IPS DF 6.9 (cell line): ENCODE data around the gene DUSP3.
A peak's percentile ranks its signal among the peaks of the same experiment; 100 is the strongest.

Experiments
- DNase-seq: peaks from one replicate; pipeline ENCODE4 v3.0.0-alpha.2; 2013; ENCODE audit warnings: low read depth, low spot score
- H3K27ac ChIP-seq: one replicate; pipeline ENCODE4 v1.5.1; 2013; ENCODE audit warnings: low read length, control low read depth
- H3K27me3 ChIP-seq: 2 replicates; pipeline ENCODE4 v1.6.1; 2013; ENCODE audit warnings: mild to moderate bottlenecking, low read length; ENCODE audit not compliant: control insufficient read depth, insufficient read depth
- H3K36me3 ChIP-seq: 2 replicates; pipeline ENCODE4 v1.6.1; 2013; ENCODE audit warnings: low read length; ENCODE audit not compliant: control insufficient read depth, insufficient read depth
- H3K4me1 ChIP-seq: 2 replicates; pipeline ENCODE4 v1.6.1; 2013; ENCODE audit warnings: low read length; ENCODE audit not compliant: control insufficient read depth, insufficient read depth
- H3K4me3 ChIP-seq: 2 replicates; pipeline ENCODE4 v1.5.1; 2013; ENCODE audit warnings: mild to moderate bottlenecking, low read length
- H3K9me3 ChIP-seq: 2 replicates; pipeline ENCODE4 v1.6.1; 2013; ENCODE audit warnings: low read length, inconsistent platforms; ENCODE audit not compliant: control insufficient read depth, insufficient read depth
- WGBS: extraction: QIAGEN DNeasy Blood & Tissue Kit; methylation state at CpG from one replicate; pipeline ENCODE4 v1.1.7; 2013; ENCODE audit warnings: mixed read lengths, missing lambda C conversion rate; ENCODE audit not compliant: insufficient read length, insufficient coverage; 5-methylcytosine and 5-hydroxymethylcytosine counted together

The DUSP3 gene

DNA sequence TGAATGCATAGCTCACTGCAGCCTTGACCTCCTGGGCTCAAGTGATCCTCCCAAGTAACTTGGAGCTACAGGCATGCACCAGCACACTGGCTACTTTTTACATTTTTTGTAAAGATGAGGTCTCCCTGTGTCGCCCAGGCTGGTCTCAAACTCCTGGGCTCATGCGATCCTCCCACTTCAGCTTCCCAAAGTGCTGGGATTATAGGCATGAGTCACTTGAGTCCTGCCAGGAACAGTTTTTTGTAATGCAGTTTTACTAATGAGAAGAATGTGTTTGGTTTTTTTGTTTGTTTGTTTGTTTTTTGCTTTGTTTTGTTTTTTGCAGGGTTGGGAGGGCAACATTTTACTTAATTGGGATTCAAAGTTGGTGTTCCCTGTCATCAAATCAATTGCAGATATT, 42.4 kb downstream of the DUSP3 start:
- DNase-seq = no peak
- H3K36me3 ChIP-seq = no peaks in the 10 kb centered on the region
- no peaks in the 10 kb centered on the region for H3K27me3 ChIP-seq
- WGBS = no CpG with 5 or more reads among the region's 2 CpGs
- H3K9me3 ChIP-seq = no peaks in the 10 kb centered on the region; the same call in 1 of the 2 replicates
- no peak overlapping the region for H3K4me3 ChIP-seq
- H3K4me1 ChIP-seq = peaks cover 4% of the 10 kb centered on the region; the same call in 1 of the 2 replicates
- no peak overlapping the region for H3K27ac ChIP-seq

DNA sequence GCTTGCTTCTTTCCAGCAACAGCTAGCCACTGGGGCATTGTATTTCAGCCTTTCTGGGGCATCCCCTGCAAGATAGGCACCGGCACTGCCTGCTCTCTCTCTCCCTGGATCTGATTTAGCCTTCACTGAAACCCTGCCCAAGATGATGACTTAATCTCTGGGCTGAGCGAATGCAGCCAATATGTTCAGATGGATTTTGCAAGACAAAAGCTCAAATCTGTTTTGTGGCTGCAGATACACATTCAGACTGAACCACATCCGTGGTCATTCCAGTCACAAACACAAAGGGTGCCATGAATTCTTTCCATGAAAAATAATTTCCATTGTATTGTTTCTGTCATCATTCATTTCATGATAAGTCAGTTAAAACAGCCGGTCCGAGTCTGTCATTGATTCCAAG, 44.4 kb downstream of the DUSP3 start:
- peaks cover 4% of the 10 kb centered on the region; the same call in 1 of the 2 replicates for H3K4me1 ChIP-seq
- H3K27me3 ChIP-seq = no peaks in the 10 kb centered on the region
- H3K4me3 ChIP-seq = no peak overlapping the region
- H3K27ac ChIP-seq = no peak overlapping the region
- no peak for DNase-seq
- H3K36me3 ChIP-seq = no peaks in the 10 kb centered on the region
- H3K9me3 ChIP-seq = no peaks in the 10 kb centered on the region; the same call in 1 of the 2 replicates
- WGBS = no CpG with 5 or more reads among the region's 5 CpGs

DNA sequence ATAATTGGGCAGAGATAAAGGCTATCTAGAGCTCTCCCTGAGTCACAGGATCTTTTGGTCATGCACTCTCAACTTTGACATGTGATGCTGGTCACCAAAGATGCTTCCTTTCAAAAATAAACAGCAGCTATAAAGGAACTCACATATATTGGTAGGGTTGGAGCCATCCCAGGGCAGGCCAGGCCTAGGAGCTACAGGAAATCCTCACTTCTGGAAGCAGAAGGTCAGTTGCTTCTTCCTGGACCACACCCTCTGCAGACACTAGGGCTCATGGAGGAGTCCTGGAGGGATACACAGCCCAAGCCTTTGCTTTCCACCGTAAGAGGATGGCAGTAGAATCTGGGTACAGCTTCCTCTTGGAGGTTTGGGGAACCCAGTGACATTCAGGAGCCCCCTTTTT, 44.8 kb downstream of the DUSP3 start:
- no peak for DNase-seq
- WGBS = no CpG with 5 or more reads among the region's 1 CpG
- peaks cover 4% of the 10 kb centered on the region; the same call in 1 of the 2 replicates for H3K4me1 ChIP-seq
- H3K9me3 ChIP-seq = no peaks in the 10 kb centered on the region; the same call in 1 of the 2 replicates
- no peaks in the 10 kb centered on the region for H3K27me3 ChIP-seq
- no peaks in the 10 kb centered on the region for H3K36me3 ChIP-seq
- H3K4me3 ChIP-seq = no peak overlapping the region
- no peak overlapping the region for H3K27ac ChIP-seq

DNA sequence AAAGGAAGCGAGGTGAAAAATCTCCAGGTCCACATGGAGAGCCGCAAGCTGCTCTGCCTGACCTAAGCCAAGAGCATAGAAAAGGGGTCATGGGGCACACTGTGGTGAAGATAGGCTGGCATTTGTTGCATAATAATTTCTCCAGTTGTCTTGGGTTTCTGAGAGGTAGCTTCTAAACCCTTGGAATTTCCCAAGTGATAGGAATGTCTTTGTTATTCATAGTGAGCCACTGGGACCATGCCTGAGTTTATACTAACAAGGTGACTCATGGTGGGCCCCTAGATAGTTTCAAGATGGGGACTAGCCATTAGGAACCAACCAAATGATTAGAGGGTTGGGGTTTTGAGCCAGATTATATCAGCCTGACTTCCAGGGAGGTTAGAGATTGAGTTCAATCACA, 45.8 kb downstream of the DUSP3 start:
- Histone ChIP-seq H3K27ac (no peak overlapping the region), H3K36me3 (no peaks in the 10 kb centered on the region), H3K4me3 (no peak overlapping the region), H3K27me3 (no peaks in the 10 kb centered on the region), H3K9me3 (no peaks in the 10 kb centered on the region; the same call in 1 of the 2 replicates), H3K4me1 (peaks cover 4% of the 10 kb centered on the region; the same call in 1 of the 2 replicates)
- no peak for DNase-seq
- WGBS = no CpG with 5 or more reads among the region's 2 CpGs

DNA sequence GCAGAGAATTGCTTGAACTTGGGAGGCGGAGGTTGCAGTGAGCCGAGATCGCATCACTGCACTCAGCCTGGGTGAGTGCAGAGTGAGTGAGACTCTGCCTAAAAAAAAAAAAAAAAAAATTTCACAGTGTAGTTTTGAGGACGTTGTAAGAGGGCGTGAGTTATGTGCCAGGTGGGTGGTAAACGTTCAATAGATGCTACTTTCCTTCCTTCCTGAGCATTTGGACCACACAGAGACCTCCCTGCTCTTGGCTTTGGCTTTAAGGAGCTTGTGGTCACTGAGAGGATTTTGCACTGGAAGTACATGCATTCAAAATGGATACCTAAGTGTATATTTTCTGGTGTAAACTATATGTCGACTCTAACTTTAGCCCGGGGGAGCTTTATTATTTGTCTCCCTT, 50.7 kb downstream of the DUSP3 start:
- DNase-seq = no peak
- Histone ChIP-seq H3K27ac (no peak overlapping the region), H3K4me1 (no peaks in the 10 kb centered on the region), H3K36me3 (no peaks in the 10 kb centered on the region), H3K27me3 (no peaks in the 10 kb centered on the region), H3K9me3 (no peaks in the 10 kb centered on the region; the same call in 1 of the 2 replicates), H3K4me3 (no peak overlapping the region)
- no CpG with 5 or more reads among the region's 8 CpGs for WGBS

DNA sequence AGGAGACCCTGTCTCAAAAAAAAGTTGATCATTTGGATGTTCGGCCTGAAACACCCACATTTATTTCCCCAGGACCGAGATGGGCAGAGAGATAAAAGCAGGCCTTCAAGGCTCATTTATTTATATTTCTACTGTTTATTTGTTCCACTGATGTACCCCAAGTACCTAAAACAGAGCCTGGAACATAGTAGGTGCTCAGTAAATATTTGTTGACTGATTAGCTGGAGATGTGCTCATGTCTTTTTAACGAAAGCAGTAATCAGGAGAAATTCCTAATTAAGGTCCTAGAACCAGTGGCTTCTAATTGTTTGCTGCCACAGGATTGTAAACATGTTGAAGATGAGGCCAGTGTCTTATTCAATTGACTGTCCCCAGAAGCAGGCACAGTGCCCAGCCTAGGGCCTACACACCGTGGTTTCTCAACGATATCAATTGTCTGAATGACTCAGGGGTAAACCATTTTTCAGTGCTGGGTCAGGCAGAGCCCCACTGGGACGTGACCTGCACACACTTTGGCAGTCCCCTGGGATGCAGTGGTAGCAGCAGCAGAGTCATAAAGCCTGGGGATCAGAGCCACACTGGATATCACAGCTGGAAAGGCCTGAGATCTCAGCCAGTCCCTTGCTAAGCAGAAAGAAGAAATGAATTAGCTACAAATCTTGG, 54.9 kb downstream of the DUSP3 start:
- no peak overlapping the region for H3K27ac ChIP-seq
- H3K27me3 ChIP-seq = no peaks in the 10 kb centered on the region
- no peaks in the 10 kb centered on the region for H3K36me3 ChIP-seq
- H3K4me3 ChIP-seq = no peak overlapping the region
- no CpG with 5 or more reads among the region's 6 CpGs for WGBS
- DNase-seq = no peak
- no peaks in the 10 kb centered on the region for H3K4me1 ChIP-seq
- H3K9me3 ChIP-seq = no peaks in the 10 kb centered on the region

DNA sequence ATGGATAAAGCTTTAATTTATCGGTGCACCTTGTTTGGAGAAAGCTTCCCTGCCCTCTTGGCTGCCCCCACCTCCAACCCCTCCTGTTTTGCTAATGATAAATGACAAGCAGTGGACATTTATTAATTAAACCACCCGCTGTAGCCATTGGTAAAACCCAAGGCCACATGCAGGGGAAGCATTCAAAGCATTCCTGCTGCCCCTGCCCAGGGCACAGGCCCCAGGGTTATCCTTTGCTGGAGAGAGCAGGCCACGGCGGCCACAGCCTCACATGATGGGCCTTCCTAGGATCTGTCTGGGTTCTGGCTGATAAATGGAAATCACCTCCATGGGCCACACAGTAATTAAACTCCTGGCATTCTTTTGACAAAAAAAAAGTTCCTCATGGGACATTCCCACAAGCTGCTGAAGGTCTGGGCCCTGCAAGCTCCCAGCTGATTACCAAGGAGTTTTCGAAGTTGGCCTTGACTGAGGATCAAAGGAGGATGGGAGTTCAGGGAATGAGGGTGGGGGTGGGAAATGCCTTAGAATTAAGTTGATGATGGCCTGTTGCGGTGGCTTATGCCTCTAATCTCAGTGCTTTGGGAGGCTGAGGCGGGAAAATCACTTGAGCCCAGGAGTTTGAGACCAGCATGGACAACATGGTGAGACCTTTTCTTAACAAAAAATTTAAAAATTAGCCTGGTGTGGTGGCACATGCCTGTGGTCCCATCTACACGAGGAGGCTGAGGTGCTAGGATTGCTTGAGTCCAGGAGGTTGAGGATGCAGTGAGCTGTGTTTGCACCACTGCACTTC, 55.7 kb downstream of the DUSP3 start:
- no peaks in the 10 kb centered on the region for H3K36me3 ChIP-seq
- H3K27ac ChIP-seq = no peak overlapping the region
- DNase-seq = no peak
- no peaks in the 10 kb centered on the region for H3K9me3 ChIP-seq
- no peaks in the 10 kb centered on the region for H3K4me1 ChIP-seq
- no CpG with 5 or more reads among the region's 8 CpGs for WGBS
- H3K4me3 ChIP-seq = no peak overlapping the region
- H3K27me3 ChIP-seq = no peaks in the 10 kb centered on the region

DNA sequence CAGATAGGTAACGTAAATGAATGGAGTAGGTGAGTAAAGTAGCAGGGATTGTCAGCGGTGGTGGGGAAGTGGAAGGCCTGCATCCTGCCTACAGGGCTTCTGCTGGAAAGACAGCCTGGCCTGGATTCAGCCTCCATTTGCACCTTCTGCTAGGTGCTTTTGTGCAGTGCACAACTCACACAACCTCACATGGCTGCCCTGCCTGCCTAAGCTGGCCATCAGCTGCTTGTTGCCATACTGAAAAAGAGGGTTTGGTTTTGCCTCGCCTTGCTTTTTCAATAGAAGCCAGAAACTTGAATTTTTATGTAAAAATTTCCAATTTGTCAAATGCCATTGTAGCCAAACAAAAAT, 56.5 kb downstream of the DUSP3 start:
- H3K4me3 ChIP-seq = no peak overlapping the region
- no peaks in the 10 kb centered on the region for H3K36me3 ChIP-seq
- no peaks in the 10 kb centered on the region for H3K4me1 ChIP-seq
- WGBS = no CpG with 5 or more reads among the region's 3 CpGs
- no peak overlapping the region for H3K27ac ChIP-seq
- no peaks in the 10 kb centered on the region for H3K9me3 ChIP-seq
- no peak for DNase-seq
- H3K27me3 ChIP-seq = no peaks in the 10 kb centered on the region

DNA sequence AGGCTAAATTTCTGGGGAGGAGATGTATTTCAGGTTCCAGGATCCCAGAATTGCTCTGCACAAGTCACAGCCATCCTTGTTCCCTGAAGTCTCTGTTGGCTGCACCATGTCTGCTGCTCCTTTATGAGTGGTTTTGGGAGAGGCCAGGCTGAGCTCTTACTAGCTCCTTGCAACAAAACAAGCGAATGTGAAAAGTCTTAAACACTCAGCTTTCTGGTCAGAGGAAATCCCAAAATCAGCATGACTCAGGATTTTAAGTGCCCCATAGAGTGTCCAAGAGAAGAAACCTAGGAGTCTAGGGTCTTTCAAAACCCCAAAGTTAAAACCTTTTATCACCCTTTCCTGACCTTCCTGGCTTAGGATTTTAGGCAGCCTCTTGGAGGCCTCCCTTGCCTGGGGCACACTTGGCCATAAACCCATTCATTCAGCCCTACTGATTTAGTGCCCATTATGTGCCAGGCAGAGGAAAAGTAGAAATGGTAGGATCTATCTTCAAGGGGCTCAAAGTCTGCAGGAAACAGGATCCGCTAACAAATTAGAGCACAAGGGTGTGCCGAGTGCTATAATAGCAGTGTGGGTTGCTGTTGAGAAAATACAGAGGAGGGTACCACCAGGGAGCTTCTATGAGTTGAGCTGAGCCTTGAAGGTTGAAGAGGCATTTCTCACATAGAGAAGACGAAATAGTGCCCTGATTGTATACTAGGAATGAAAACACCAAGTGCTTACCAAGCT, 57.1 kb downstream of the DUSP3 start:
- WGBS = no CpG with 5 or more reads among the region's 4 CpGs
- Histone ChIP-seq H3K4me3 (no peak overlapping the region), H3K9me3 (no peaks in the 10 kb centered on the region), H3K4me1 (no peaks in the 10 kb centered on the region), H3K36me3 (no peaks in the 10 kb centered on the region), H3K27ac (no peak overlapping the region), H3K27me3 (no peaks in the 10 kb centered on the region)
- no peak for DNase-seq

DNA sequence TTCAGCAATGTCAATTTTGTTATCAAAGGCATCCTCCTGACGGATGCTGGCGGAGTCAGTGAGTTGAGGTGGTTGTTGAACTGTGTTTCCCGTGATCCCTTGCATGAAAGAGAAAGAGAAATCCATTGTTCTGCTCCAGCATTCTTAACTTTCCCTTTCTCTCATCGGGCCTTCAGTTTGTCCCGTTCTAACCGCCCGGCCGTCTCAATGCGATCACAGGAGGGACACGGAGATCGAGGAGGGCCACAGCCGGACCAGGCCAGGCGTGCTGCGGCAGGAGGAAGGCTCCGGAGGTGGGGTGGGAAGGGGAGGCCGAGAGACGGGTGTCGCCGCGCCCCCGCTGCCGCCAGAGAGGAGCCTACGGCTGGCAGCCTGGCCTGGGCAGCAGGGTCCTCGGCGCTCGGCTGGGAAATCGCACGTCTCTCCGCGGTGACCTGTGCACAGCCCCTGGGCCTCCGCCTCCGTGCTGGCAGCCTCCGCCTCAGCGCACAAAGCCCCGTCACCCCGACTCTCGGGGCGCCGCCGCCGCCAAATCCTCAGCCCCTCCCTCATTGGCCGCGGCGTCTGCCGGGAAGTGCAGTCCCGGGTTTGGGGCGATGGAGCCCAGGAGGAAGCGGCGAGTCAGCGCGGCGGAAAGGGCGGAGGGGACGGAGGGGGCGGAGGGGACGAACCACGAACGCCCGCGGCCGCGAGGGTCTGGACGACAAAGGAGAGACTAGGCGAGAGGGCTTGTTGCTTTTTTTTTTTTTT, 58.3 kb downstream of the DUSP3 start:
- H3K27me3 ChIP-seq = no peaks in the 10 kb centered on the region
- H3K36me3 ChIP-seq = no peaks in the 10 kb centered on the region
- DNase-seq = no peak
- no peaks in the 10 kb centered on the region for H3K9me3 ChIP-seq
- H3K27ac ChIP-seq = no peak overlapping the region
- H3K4me3 ChIP-seq = peak overlapping the region; percentile 47; the same call in 1 of the 2 replicates
- H3K4me1 ChIP-seq = no peaks in the 10 kb centered on the region
- no CpG with 5 or more reads among the region's 64 CpGs for WGBS
